LNCaP clone FGC (cell line): ENCODE results near the gene NDUFA5.
A peak's percentile ranks its signal among the peaks of the same experiment; 100 is the strongest.

Experiments used
- DNase-seq: peaks from one replicate; pipeline ENCODE4 v3.0.0-alpha.2; 2011; ENCODE audit warnings: low read depth
- H3K4me3 ChIP-seq: 2 replicates; pipeline ENCODE4 v1.5.1; 2011; ENCODE audit warnings: mild to moderate bottlenecking, low read depth, low read length, control low read depth
- TF ChIP-seq, protein P1 (sequence below): IDR thresholded peaks from 2 replicates; pipeline ENCODE4 v1.5.1; 2012; ENCODE audit warnings: mild to moderate bottlenecking; ENCODE audit not compliant: control insufficient read depth, insufficient read depth; ENCODE audit errors: extremely low read depth

NDUFA5 gene

DNA sequence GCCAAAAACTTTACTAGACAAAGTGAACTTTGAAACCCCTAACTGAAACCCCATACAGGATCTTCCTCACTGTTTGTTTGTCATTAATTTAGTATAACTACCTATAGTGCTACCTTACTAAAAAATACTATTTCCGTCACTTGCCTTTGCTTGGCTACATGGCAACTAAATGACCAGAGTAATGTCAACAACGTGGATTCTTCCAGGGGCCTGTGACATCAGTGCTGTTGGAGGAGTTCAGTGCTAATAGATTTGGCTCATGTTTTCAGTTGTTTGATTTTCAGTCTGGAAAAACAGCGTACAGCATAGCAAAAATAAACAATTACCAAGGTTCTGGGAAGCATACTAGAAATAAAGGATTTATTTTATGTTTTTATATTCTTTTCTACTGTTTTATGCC, 41.0 kb upstream of the NDUFA5 start:
- TF ChIP-seq, protein P1, sequence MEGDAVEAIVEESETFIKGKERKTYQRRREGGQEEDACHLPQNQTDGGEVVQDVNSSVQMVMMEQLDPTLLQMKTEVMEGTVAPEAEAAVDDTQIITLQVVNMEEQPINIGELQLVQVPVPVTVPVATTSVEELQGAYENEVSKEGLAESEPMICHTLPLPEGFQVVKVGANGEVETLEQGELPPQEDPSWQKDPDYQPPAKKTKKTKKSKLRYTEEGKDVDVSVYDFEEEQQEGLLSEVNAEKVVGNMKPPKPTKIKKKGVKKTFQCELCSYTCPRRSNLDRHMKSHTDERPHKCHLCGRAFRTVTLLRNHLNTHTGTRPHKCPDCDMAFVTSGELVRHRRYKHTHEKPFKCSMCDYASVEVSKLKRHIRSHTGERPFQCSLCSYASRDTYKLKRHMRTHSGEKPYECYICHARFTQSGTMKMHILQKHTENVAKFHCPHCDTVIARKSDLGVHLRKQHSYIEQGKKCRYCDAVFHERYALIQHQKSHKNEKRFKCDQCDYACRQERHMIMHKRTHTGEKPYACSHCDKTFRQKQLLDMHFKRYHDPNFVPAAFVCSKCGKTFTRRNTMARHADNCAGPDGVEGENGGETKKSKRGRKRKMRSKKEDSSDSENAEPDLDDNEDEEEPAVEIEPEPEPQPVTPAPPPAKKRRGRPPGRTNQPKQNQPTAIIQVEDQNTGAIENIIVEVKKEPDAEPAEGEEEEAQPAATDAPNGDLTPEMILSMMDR, result no peak
- peak; percentile 15 for DNase-seq
- H3K4me3 ChIP-seq, result no peak overlapping the region

DNA sequence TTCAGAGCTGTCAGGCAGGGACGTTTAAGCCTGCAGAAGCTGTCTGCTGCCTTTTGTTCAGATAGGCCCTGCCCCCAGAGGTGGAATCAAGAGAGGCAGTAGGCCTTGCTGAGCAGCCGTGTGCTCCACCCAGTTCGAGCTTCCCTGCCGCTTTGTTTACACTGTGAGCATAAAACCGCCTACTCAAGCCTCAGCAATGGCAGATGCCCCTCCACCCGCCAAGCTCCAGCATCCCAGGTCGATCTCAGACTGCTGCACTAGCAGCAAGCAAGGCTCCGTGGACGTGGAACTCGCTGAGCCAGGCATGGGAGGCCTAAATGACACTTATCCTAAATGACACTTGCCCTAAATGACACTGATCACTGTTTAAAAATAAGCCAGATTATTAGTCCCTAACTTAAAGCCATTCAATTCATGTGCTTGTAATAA, 37.2 kb upstream of the NDUFA5 start:
- no peak overlapping the region for H3K4me3 ChIP-seq
- TF ChIP-seq, protein P1, result no peak
- no peak for DNase-seq

DNA sequence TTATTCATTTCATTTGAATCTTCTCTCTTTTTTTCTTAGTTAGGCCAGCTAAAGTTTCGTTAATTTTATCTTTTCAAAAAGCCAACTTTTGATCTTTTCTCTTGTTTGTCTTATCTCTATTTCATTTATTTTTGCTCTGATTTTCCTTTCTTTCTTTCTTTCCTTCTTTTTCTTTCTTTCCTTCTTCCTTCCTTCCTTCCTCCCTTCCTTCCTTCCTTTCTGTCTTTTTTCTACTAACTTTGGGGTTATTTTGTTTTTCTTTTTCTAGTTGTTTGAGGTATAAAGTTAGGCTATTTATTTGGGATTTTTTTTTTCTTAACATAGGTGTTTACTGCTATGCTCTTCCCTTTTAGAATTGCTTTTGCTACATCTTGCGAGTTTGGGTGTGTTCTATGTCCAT, 30.8 kb upstream of the NDUFA5 start:
- DNase-seq, result no peak
- no peak overlapping the region for H3K4me3 ChIP-seq

DNA sequence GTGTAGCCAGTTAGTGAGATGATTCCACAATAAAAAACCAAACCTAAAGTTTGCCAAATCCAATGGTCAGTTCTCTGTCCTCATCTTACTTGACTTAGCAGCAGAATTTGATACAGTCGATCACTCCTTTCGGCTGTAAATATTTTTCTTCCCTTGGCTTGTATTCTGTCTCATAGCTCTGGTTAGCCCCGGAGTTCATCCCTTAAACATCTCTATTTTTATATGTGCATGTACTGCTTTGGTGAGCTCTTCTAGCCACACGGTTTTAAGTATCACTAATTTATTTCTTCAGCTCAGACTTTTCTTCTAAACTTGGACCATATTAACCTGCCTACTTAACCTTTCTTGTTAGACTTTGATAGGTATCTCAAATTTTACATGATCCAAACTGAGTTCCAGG, 26.2 kb upstream of the NDUFA5 start:
- TF ChIP-seq, protein P1, result no peak
- no peak for DNase-seq
- no peak overlapping the region for H3K4me3 ChIP-seq

More for the DNA sequence above, 30.8 kb upstream of the NDUFA5 start:
- TF ChIP-seq, protein P1, result no peak

DNA sequence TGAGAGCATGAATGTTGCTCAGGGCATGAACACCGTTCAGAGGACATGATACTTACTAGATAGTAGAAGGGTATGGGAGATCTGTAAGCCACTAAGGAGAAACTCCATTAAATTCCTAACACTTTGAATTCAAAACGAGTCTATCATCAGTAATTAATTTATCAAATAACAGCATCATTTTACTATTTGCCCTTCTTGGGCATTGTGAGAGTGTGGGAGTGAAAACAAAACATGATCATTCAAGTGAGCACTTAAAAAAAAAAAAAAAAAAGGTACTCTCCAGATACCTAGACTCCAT, 23.5 kb upstream of the NDUFA5 start:
- no peak for DNase-seq
- TF ChIP-seq, protein P1, result no peak
- no peak overlapping the region for H3K4me3 ChIP-seq

DNA sequence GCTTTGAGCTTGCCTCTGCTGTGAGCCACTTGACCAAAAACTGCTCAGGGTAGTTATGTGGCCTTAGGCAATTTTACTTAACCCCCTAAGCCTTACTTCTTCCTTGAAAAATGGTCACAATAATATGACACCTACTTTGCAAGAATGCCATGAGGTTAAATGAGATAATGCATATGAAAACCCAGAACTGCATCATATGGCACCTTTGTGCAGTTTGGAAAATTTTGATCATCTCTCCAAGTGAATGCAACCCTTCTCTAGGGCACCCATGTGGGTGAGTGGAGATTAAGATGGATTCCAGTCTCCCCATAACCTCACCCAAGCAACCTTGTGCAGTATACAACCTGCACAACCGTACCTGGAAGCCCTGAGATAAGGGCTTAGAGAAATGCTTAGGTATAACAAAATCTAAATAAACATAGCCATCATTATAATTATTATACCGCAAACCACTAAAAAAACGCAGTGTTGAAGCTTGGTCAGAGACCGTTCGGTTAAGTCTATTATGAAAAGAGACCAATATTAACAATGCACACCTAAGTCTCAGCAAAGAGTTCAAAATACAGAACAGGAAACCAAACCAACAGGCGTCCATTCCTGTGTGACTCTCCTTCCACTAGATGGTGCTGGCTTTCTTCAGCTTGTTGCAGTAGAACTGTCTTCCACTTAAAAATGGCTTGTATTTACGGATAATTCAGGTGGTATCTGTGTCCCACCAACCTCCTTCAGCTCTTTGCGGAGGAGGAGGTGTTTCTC, 23.0 kb upstream of the NDUFA5 start:
- no peak overlapping the region for H3K4me3 ChIP-seq
- DNase-seq, result no peak
- TF ChIP-seq, protein P1, result peak; percentile 84

DNA sequence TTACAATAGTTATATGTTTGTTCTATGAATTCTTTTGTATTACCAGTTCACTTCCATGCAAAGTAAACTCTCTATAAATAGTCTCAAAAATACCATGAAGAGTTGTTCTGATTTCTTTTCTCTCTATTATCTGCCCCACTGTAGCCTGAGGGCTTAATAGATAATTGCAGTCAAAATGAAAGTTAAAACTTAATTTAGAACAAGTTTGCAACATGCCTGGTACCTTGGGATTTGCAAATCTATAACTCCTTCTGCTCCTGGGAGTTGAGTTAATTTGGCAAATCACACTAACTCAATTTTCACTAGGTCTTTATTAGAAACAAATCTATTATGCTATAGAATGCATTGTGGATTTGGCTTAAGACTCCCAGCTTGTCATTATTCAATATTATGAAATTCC, 21.8 kb upstream of the NDUFA5 start:
- TF ChIP-seq, protein P1, result no peak
- H3K4me3 ChIP-seq, result no peak overlapping the region
- DNase-seq, result no peak
